Myocyte (in vitro differentiated cells): ENCODE data around the gene ADIG. TPM values are rescaled to one million over a fixed set of nuclear protein-coding genes. Genes with fewer than 3 reads are reported as not detected.

Experiments
- DNase-seq: peaks from one replicate; pipeline ENCODE4 v3.0.0-alpha.2; 2012; ENCODE audit warnings: low read depth
- total RNA-seq: library from RNA; depleted of rRNA; stranded (reverse); fragments of >200 nt; gene quantifications from 2 replicates; pipeline ENCODE4 v1.2.3, GENCODE V29; 2014

Gene ADIG
- total RNA-seq, 1 donor from 2014 or later = not detected

DNA sequence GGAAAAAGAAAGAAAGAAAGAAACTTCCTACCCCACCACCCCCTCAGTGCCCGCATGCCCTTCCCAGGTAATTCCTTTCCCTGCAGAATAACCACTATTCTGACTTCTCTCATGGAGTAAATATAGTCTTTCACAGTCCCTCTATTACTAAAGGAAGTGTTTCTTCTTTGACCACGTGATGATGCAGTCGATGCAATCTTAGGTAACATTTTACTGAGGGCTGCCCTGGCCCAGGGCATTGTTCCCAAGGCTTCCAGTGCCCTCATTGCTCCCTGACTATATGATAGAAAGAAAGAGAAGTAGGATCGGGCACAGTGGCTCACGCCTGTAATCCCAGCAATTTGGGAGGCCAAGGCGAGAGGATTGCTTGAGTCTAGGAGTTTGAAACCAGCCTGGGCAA, 49.7 kb downstream of the ADIG start:
- no peak for DNase-seq

DNA sequence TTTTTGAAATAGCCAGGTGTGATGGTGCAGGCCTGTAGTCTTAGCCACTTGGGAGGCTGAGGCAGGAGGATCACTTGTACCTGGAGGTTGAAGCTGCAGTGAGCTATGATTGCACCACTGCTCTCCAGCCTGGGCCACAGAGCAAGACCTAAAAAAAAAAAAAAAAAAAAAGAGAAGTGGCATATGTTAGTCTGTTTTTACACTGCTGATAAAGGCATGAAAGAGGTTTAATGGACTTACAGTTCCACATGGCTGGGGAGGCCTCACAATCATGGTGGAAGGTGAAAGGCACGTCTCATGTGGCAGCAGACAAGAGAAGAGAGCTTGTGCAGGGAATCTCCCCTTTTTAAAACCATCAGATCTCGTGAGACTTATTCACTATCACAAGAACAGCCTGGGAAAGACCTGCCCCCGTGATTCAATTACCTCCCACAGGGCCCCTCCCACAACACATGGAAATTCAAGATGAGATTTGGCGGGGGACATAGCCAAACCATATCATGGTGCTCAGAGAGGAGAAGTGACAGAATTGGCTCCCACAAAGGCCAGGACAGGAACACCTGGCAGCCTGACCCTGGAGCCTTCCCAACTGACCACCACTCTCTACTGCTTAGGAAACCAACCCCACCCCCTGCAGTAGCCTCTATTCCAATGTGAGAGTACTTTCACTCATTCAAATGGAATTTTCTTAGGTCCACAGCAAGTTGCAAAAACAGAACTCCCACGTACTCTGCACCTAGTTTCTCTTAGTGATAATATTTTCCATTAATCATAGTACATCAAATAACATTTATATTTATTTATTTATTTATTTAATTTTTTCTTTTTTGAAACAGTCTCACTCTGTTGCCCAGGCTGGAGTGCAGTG, 50.4 kb downstream of the ADIG start:
- no peak for DNase-seq

DNA sequence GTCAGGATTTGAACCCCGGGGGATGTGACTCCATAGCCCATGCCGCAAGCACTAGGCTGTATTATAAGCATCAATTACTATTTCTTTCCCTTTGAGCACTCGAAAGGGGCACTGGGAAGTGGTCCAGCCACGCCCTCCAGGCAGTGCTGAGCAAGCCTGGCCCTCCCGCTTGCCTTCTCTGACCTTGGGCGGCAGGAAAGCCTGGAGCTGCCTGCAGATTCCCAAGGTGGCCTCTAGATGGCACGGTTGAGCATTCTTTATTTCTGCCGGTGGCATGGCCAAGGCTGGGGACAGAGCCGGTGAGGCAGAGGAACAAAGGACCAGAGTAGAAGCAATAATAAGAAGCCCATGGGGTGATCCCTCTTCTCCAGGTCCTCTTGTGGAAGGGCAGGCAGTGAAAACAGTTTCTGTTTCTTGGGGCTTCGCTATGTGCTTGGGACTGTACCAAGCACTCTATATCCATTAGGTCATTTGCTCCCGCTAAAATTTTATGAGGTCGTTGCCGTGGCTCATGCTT, 52.6 kb downstream of the ADIG start:
- DNase-seq = peak; percentile 61

DNA sequence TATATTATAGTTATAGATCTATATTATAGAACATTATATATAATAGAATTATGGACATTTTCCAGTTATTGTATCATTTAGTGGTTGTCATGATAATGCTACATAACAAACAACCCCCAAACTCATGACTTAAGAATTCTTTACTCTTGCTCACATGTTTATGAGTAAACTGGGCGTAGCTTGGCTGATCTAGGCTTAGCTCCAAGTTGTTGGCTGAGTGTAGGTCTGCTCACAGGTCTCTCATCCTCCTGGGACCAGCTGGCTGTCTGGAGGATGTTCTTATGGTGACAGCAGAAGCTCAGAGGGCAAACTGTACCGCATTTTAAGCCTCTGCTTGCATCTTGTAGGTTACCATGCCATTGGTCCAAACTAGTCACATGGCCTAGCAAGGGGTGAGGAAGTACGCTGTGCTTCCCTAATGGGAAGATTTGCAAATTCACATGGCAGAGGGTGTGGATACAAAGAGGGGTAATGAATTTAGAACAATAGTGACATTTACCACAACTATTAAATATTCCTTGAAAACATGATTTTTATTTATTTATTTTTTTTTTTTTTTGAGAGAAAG, 54.8 kb downstream of the ADIG start:
- no peak for DNase-seq

Other genes with a start within 250 kb of the ADIG start
- gene LBP, start 234.7 kb upstream of the ADIG start, total RNA-seq = not detected in 2 replicates
- 3.2 and 3.4 TPM in 2 replicates for gene SNHG17, start 145.9 kb upstream of the ADIG start, total RNA-seq
- gene RALGAPB, start 108.4 kb upstream of the ADIG start, total RNA-seq = 19.4 and 24.3 TPM in 2 replicates
- not detected in 2 replicates for gene ARHGAP40, start 20.6 kb downstream of the ADIG start, total RNA-seq
- not detected in 2 replicates for gene SLC32A1, start 143.3 kb downstream of the ADIG start, total RNA-seq
- 6.1 and 6.7 TPM in 2 replicates for gene ACTR5, start 167.3 kb downstream of the ADIG start, total RNA-seq
- gene PPP1R16B, start 224.5 kb downstream of the ADIG start, total RNA-seq = 0.03 TPM in 1 of 2 replicates, not detected in the other